Measurements from ENCODE around the gene GUK1. TPM values are rescaled to one million over a fixed set of nuclear protein-coding genes. Genes with fewer than 3 reads are reported as not detected.
"Not testable (repeated sequence)": the region's sequence is repeated elsewhere in the genome, so short reads cannot be mapped to it uniquely, and the experiment has no call there.

GUK1 gene
- total and polyA plus RNA-seq, 7 donors = 90.2 to 271 (median 122) TPM

DNA sequence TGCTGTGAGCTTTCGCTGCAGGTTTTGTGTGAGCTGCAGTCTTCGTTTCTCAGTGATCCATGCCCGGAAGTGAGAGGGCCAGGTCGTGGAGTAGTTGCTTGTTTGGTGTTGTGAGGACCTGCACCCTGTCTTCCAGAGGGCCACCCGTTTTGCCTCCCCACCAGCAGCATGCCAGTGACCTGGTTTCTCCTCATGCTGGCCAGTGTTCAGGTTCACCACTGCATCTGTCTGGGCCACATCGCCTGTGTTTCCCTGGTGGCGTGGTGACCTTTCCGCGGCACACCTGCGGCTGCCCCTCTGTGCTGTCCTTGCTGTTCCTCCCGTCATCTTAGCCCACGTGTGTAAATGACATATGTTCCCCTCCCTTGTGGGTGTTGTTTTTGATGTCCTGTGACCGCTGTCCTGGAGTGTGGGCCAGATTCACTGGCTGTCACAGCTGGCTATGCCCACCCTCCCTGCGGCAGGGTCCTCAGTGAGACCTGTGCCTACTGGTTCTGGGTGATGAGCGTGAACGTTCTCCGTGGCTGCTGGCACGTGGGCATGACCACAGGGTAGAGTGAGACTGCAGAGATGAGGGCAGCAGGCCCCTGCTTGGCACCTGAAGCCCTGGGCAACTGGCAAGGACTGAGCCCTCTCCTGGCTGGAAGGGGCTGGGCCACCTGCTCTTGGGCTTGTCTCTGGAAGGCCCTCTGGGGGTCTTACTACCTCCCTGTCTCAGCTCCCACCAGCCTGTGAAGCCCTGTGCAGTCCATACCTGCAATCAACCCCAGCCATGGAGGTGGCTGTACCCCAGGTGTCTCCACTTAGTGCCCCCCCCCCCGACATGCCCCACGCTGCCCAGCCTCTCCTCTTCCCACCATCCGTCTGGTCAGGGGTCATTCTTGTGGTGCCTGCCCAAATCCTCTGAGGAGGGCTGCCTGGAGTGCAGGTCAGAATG, 32.8 kb downstream of the GUK1 start:
- no peaks in the 10 kb centered on the region for H3K9me3 ChIP-seq
- ATAC-seq (peak in 2 of 4 donors; percentile 4 to 6), DNase-seq (no peak)
- WGBS, 3 donors = 78 to 80% (median 78%) methylated on average over 21 of the region's 21 CpGs
- intact Hi-C loops (cut with DNase I) = no loop called here
- TF ChIP-seq, protein P1, sequence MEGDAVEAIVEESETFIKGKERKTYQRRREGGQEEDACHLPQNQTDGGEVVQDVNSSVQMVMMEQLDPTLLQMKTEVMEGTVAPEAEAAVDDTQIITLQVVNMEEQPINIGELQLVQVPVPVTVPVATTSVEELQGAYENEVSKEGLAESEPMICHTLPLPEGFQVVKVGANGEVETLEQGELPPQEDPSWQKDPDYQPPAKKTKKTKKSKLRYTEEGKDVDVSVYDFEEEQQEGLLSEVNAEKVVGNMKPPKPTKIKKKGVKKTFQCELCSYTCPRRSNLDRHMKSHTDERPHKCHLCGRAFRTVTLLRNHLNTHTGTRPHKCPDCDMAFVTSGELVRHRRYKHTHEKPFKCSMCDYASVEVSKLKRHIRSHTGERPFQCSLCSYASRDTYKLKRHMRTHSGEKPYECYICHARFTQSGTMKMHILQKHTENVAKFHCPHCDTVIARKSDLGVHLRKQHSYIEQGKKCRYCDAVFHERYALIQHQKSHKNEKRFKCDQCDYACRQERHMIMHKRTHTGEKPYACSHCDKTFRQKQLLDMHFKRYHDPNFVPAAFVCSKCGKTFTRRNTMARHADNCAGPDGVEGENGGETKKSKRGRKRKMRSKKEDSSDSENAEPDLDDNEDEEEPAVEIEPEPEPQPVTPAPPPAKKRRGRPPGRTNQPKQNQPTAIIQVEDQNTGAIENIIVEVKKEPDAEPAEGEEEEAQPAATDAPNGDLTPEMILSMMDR (IDR thresholded peaks at IDR 0.05) = no peak
- peaks cover 4% of the 10 kb centered on the region for H3K4me1 ChIP-seq
- no peaks in the 10 kb centered on the region for H3K27me3 ChIP-seq (ENCODE audit: insufficient read depth in 3 of 3, low read length in 2 of 3)
- peaks cover 0 to 12% of the 10 kb centered on the region in 2 donors for H3K36me3 ChIP-seq (ENCODE audit: insufficient read depth in 1 of 2, low read depth in 1 of 2)
- no peak overlapping the region for H3K27ac ChIP-seq
- H3K4me3 ChIP-seq = no peak overlapping the region

DNA sequence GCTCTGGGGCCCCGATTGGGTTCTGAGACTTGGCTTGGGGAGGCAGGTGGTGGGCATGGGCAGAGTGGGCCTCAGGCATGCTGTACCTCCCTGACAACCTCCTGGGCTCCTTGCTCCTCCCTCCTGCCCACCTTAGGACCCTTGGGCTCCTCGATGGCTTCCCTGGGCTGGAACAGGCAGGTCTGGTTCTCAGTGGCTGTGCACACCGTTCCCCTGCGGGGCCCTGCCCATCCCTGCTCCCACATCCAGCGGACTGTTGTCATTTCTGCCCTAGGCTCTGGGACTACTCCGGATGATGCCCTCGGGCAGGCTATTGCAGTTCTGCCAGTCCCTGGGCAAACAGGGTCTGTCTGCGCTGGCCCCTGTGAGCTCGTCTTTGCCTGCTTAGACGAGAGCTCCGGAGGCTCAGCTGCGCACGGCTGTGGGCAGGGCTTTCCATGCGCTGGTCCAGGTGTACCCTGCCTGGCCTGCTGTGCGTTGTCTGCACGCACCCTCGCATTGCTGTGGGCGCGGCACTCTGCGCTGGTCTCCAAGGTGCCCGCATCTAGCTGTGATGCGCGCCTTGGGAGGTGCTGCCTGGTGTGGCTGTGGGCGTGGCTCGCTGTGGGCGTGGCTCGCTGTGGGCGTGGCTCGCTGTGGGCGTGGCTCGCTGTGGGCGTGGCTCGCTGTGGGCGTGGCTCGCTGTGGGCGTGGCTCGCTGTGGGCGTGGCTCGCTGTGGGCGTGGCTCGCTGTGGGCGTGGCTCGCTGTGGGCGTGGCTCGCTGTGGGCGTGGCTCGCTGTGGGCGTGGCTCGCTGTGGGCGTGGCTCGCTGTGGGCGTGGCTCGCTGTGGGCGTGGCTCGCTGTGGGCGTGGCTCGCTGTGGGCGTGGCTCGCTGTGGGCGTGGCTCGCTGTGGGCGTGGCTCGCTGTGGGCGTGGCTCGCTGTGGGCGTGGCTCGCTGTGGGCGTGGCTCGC, 33.7 kb downstream of the GUK1 start:
- H3K4me3 ChIP-seq; H3K4me1 ChIP-seq; H3K27me3 ChIP-seq (ENCODE audit: insufficient read depth in 3 of 3, low read length in 2 of 3); H3K27ac ChIP-seq; intact Hi-C loops (cut with DNase I); H3K9me3 ChIP-seq: not testable (repeated sequence)
- ATAC-seq = peak; percentile 45 to 67 (median 54)
- DNase-seq = peak in 1 of 2 donors; percentile 41
- peaks cover 0 to 12% of the 10 kb centered on the region in 2 donors for H3K36me3 ChIP-seq (ENCODE audit: insufficient read depth in 1 of 2, low read depth in 1 of 2)
- 61 to 76% (median 76%) methylated on average over 26 to 35 of the region's 69 CpGs for WGBS, 3 donors

DNA sequence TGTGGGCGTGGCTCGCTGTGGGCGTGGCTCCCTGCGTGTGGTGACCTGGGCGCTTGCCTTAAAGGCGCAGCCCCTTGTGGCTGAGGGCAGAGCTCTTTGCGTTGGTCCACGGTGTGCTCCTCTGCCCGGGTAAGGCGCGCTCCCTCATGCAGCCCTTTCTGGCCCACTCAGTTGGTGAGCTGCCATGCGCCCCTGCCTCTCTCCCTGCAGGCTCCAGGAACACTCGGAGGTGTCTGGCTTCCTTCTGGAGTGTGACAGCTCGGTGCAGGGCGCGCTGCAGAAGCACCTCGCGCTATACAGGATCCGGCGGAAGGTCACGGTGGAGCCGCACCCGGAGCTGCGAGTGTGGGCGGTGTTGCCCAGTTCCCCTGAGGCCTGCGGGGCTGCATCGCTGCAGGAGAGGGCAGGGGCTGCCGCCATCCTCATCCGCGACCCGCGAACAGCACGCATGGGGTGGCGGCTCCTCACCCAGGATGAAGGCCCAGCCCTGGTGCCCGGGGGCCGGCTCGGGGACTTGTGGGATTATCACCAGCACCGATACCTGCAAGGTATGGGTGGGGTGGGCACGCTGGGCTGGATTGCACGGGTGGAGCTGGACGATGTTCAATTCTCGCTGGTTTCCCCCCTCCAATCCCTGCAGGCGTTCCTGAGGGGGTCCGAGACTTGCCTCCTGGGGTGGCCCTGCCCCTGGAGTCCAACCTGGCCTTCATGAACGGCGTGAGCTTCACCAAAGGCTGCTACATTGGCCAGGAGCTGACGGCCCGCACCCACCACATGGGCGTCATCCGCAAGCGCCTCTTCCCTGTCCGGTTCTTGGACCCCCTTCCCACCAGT, 34.6 kb downstream of the GUK1 start:
- ATAC-seq = peak; percentile 51 to 71 (median 58)
- 84 to 93% (median 90%) methylated on average over 49 to 52 of the region's 52 CpGs for WGBS, 3 donors

DNA sequence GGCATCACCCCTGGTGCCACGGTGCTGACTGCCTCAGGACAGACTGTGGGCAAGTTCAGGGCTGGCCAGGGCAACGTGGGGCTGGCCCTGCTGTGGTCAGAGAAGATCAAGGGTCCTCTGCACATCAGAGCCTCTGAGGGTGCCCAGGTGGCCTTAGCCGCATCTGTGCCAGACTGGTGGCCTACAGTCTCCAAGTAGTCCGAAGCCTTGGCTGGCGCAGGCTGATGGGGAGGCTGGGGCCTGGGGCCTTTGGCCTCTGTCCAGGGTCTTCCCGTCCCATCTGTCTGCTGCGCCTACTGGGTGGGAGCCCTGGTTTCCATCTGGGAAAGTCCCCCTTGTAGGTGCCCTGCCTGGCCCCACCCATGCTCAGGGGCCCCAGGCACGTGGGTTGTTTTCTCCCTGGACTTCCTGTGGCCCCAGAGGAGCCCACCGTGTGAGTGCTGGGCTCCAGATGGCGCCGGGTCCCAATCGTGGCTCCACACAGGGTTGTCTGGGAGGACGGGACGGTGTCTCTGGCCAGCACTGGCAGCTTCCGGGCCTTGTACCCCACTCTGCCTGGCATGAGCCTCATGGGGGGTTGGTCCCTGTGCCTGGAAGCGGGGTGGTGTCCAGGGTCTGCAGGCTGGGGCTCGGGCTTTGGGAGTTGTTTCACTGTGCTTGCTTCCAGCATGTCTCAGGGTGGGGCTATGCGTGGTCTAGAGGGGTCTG, 35.4 kb downstream of the GUK1 start:
- TF ChIP-seq, protein P1 (IDR thresholded peaks at IDR 0.05) = no peak
- Histone ChIP-seq H3K27me3 (ENCODE audit: insufficient read depth in 3 of 3, low read length in 2 of 3) (no peaks in the 10 kb centered on the region), H3K36me3 (ENCODE audit: insufficient read depth in 1 of 2, low read depth in 1 of 2) (peaks cover 0 to 12% of the 10 kb centered on the region in 2 donors), H3K4me3 (no peak overlapping the region), H3K27ac (no peak overlapping the region), H3K4me1 (peaks cover 4% of the 10 kb centered on the region), H3K9me3 (no peaks in the 10 kb centered on the region)
- ATAC-seq (no peak), DNase-seq (no peak)
- intact Hi-C loops (cut with DNase I) = no loop called here
- 92 to 93% (median 92%) methylated on average over 17 to 18 of the region's 18 CpGs for WGBS, 3 donors

More for the DNA sequence above, 34.6 kb downstream of the GUK1 start:
- intact Hi-C loops (cut with DNase I) = no loop called here
- no peaks in the 10 kb centered on the region for H3K9me3 ChIP-seq
- DNase-seq = no peak
- no peak overlapping the region for H3K4me3 ChIP-seq
- no peak overlapping the region for H3K27ac ChIP-seq
- TF ChIP-seq, protein P1 (IDR thresholded peaks at IDR 0.05) = no peak
- peaks cover 0 to 12% of the 10 kb centered on the region in 2 donors for H3K36me3 ChIP-seq (ENCODE audit: insufficient read depth in 1 of 2, low read depth in 1 of 2)
- H3K27me3 ChIP-seq (ENCODE audit: insufficient read depth in 3 of 3, low read length in 2 of 3) = no peaks in the 10 kb centered on the region
- peaks cover 4% of the 10 kb centered on the region for H3K4me1 ChIP-seq

Measured in psoas muscle (tissue), 8 donors.